Measurements from ENCODE around the gene SLC2A13.

- TF ChIP-seq CTCF (IDR thresholded peaks at IDR 0.05) (no peak), POLR2A (IDR thresholded peaks at IDR 0.05) (no peak)
These were observed 266.8 kb downstream of the SLC2A13 start for GRCh38 chr12:39839072-39839471.
